ENCODE data around the gene FAM120A. TPM values are rescaled to one million over a fixed set of nuclear protein-coding genes. Genes with fewer than 3 reads are reported as not detected.

Gene FAM120A
- total RNA-seq, 1 experiment from 2014 or later = 53.3 TPM

DNA sequence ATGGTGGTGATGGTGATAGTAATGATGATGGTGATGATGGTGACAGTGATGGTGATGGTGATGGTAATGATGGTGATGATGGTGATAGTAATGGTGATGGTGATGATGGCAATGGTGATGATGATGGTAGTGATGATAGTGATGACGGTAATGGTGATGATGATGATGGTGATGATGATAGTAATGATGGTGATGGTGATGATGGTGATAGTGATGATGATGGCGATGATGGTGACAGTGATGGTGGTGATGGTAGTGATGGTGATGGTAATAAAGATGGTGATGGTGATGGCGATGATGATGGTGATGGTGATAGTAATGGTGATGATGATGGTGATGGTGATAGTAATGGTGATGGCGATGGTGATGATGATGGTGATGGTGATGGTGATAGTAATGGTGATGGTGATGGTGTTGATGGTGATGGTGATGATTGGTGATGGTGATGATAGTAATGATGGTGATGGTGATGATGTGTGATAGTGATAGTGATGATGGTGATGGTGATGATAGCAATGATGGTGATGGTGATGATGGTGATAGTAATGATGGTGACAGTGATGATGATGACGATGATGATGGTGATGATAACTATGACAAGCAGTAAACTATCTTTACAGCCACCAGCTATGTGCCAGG is 163.5 kb downstream of the FAM120A start:
- no peak for DNase-seq (ENCODE audit: low spot score)
- no peak for TF ChIP-seq ZNF138 (CRISPR knock-in tag; conservative IDR thresholded peaks at IDR 0.05)
- TF ChIP-seq, protein P1, sequence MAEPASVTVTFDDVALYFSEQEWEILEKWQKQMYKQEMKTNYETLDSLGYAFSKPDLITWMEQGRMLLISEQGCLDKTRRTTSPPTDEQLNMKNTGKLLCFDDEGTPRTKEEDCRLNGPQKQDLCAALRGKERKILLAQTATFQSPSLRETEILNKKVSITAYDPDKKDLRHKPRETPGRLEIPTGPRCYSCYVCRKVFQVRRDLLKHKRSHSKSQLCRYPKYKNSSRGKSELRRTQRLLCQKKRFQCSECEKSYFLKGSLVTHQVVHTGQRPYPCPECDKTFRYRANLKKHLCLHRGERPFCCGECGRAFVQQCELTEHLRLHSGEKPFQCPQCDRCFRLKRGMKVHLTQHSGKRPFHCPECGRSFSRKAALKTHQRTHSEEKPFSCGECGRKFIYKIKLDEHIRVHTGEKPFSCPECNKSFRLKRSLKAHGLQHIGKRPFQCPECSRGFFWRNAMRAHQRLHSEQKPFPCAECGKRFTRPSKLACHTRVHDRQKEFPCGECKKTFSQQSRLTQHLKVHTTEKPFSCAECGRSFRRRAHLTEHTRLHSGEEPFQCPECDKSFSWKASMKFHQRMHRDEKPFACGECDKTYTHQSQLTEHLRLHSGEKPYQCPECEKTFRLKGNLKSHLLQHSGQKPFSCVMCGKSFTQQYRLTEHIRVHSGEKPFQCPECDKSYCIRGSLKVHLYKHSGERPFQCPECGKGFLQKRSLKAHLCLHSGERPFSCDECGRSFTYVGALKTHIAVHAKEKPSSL (CRISPR knock-in tag; conservative IDR thresholded peaks at IDR 0.05) = no peak
- Mint-ChIP-seq H3K36me3 (peaks cover 5% of the 10 kb centered on the region), H3K4me3 (no peak overlapping the region), H3K27ac (no peak overlapping the region), H3K27me3 (ENCODE audit: low read depth) (no peaks in the 10 kb centered on the region), H3K4me1 (peaks cover 25% of the 10 kb centered on the region), H3K9me3 (peaks cover 6% of the 10 kb centered on the region)
- POLR2A ChIA-PET = no interaction called here
- CTCF ChIA-PET = no interaction called here
- ATAC-seq = no peak

Small RNAs within 50 kb of the gene (microRNA-seq; reads per million reads assigned to microRNA genes)
- gene MIR548AU (ENCODE audit: borderline number of aligned reads) = not detected

Other genes with a start within 250 kb of the FAM120A start
- 43.7 to 48.1 TPM (median 44.4 TPM) in 3 replicates for gene FAM120AOS, start 1.9 kb downstream of the FAM120A start, total RNA-seq (2021)
- gene PHF2, start 124.9 kb downstream of the FAM120A start, total RNA-seq (2021) = 9.8 to 11.6 TPM (median 10.6 TPM) in 3 replicates

Measured in WTC11 (cell line).